ENCODE data around the gene PRTFDC1. TPM values are rescaled to one million over a fixed set of nuclear protein-coding genes. Genes with fewer than 3 reads are reported as not detected.

The PRTFDC1 gene
- total and polyA plus RNA-seq, 2 of the 13 experiments (the other 11 are each of a cell fraction or from before 2014, with no cell fraction given) = not detected

DNA sequence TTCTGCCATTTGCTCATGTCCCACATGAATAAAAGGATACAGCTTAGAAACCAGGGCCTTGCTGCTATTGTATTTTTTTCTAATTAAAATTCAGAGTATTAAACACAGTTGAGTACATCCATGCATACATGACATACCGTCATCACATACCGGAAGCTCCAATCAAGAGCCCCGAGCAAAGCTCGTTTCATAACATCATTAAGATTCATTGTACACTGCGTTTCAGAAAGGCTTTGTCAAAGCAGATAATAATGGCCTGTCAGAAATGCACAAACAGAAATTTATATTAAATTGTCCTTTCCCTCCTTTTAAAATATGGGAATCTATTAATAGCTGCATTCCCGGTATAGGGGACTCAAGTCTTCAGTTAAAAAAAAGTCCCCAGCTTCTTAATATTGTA, 103.4 kb downstream of the PRTFDC1 start (continued):
- TF ChIP-seq, protein P1, sequence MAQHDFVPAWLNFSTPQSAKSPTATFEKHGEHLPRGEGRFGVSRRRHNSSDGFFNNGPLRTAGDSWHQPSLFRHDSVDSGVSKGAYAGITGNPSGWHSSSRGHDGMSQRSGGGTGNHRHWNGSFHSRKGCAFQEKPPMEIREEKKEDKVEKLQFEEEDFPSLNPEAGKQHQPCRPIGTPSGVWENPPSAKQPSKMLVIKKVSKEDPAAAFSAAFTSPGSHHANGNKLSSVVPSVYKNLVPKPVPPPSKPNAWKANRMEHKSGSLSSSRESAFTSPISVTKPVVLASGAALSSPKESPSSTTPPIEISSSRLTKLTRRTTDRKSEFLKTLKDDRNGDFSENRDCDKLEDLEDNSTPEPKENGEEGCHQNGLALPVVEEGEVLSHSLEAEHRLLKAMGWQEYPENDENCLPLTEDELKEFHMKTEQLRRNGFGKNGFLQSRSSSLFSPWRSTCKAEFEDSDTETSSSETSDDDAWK (CRISPR knock-in tag; IDR thresholded peaks at IDR 0.05) = no peak

DNA sequence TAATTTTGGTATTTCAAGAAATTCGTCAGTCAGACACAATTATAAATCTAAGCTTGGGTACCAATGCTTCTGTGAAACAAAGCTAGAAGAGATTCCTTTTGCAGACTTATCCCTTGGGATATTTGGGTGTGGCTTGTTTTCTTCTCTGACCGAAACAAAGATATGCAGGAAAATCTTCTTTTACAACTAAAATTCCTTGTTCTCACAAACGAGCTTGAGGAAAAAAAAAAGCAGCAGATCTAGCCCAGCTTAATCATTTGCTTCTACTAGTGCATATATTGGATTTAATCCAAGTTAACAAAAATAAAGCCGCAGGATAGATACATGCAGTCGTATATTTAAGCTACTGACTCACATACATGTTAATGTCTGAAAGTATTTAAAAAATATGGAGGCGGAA, 104.2 kb downstream of the PRTFDC1 start:
- Histone ChIP-seq H3K27ac (ENCODE audit: extremely low read length, insufficient read depth, low read length) (no peak overlapping the region), H3K36me3 (replicated peaks in 1 of 2; ENCODE audit: control insufficient read depth in 1 of 2, insufficient read depth in 2 of 2, low read length in 2 of 2) (no peaks in the 10 kb centered on the region), H3K4me2 (ENCODE audit: low read depth, low read length) (no peak overlapping the region), H4K20me1 (ENCODE audit: insufficient read depth, low read length) (no peaks in the 10 kb centered on the region), H2AFZ (ENCODE audit: low read length) (no peak overlapping the region), H3K9me3 (ENCODE audit: low read length) (no peaks in the 10 kb centered on the region), H3K4me3 (replicated peaks in 1 of 3; ENCODE audit: insufficient read depth in 1 of 3, low read depth in 2 of 3, low read length in 3 of 3) (no peak overlapping the region), H3K27me3 (ENCODE audit: control insufficient read depth in 1 of 2, insufficient read depth in 2 of 2, low read length in 2 of 2) (peaks cover 2 to 6% of the 10 kb centered on the region in 2 experiments; a peak in 2 of 5 replicates), H3K4me1 (ENCODE audit: insufficient read depth, low read length) (no peaks in the 10 kb centered on the region), H3K9ac (ENCODE audit: insufficient read depth, low read depth, low read length) (no peak overlapping the region), H3K79me2 (ENCODE audit: insufficient read depth, low read length) (no peaks in the 10 kb centered on the region)
- TF ChIP-seq SMAD3 (CRISPR knock-in tag; IDR thresholded peaks at IDR 0.05) (no peak), SIX1 (CRISPR knock-in tag; IDR thresholded peaks at IDR 0.05; ENCODE audit: borderline replicate concordance) (no peak), ZNF724P (CRISPR knock-in tag; IDR thresholded peaks at IDR 0.05; ENCODE audit: borderline replicate concordance) (no peak), SRY (CRISPR knock-in tag; IDR thresholded peaks at IDR 0.05) (no peak), DNMT3B (CRISPR knock-in tag; conservative IDR thresholded peaks at IDR 0.05) (no peak), ZSCAN31 (CRISPR knock-in tag; IDR thresholded peaks at IDR 0.05; ENCODE audit: low read depth) (no peak), BHLHE40 (IDR thresholded peaks at IDR 0.05; ENCODE audit: low read length) (no peak), NFRKB (IDR thresholded peaks at IDR 0.05) (no peak)
- TF ChIP-seq, protein P2, sequence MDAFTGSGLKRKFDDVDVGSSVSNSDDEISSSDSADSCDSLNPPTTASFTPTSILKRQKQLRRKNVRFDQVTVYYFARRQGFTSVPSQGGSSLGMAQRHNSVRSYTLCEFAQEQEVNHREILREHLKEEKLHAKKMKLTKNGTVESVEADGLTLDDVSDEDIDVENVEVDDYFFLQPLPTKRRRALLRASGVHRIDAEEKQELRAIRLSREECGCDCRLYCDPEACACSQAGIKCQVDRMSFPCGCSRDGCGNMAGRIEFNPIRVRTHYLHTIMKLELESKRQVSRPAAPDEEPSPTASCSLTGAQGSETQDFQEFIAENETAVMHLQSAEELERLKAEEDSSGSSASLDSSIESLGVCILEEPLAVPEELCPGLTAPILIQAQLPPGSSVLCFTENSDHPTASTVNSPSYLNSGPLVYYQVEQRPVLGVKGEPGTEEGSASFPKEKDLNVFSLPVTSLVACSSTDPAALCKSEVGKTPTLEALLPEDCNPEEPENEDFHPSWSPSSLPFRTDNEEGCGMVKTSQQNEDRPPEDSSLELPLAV (CRISPR knock-in tag; conservative IDR thresholded peaks at IDR 0.05; ENCODE audit: low read depth) = no peak
- TF ChIP-seq, protein P3, sequence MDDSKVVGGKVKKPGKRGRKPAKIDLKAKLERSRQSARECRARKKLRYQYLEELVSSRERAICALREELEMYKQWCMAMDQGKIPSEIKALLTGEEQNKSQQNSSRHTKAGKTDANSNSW (CRISPR knock-in tag; IDR thresholded peaks at IDR 0.05; ENCODE audit: borderline replicate concordance) = no peak
- TF ChIP-seq, protein P4, sequence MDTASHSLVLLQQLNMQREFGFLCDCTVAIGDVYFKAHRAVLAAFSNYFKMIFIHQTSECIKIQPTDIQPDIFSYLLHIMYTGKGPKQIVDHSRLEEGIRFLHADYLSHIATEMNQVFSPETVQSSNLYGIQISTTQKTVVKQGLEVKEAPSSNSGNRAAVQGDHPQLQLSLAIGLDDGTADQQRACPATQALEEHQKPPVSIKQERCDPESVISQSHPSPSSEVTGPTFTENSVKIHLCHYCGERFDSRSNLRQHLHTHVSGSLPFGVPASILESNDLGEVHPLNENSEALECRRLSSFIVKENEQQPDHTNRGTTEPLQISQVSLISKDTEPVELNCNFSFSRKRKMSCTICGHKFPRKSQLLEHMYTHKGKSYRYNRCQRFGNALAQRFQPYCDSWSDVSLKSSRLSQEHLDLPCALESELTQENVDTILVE (CRISPR knock-in tag; IDR thresholded peaks at IDR 0.05) = no peak
- FAIRE-seq (no peak), ATAC-seq (no peak), DNase-seq (ENCODE audit: low spot score) (no peak)
- 42% methylated on average over 6 of the region's 6 CpGs for WGBS (ENCODE audit: low lambda C conversion rate)
- in situ Hi-C loops (cut with HindIII; ENCODE audit: extremely low pct_ligation_motif_present, low pct_unique_long_range_greater_than_20kb) = no loop called here
- intact Hi-C loops (cut with micrococcal nuclease; ENCODE audit: unreplicated experiment) = no loop called here
- CTCF ChIA-PET (ENCODE audit: low intra/inter-chr PET ratio, low total read pairs) = no interaction called here
- POLR2A ChIA-PET = no interaction called here
- BruUV-seq (replicated peaks) = no TSS peak
